Prostate gland (tissue), 2 donors: Measurements from ENCODE around the gene ENTREP1. TPM values are rescaled to one million over a fixed set of nuclear protein-coding genes. Genes with fewer than 3 reads are reported as not detected.

ENCODE experiments used
- DNase-seq: peaks from one replicate; pipeline ENCODE4 v3.0.0-alpha.2; 2019; ENCODE audit warnings: low spot score
- H3K27ac ChIP-seq, 2 donors: fragments of 200-600 bp; sonication (generic); 2 replicates each; pipeline ENCODE4 v1.5.1; 2017 to 2019
- H3K27me3 ChIP-seq: fragments of 200-600 bp; sonication (generic); replicated peaks from 2 replicates; pipeline ENCODE4 v1.5.1; 2019; ENCODE audit not compliant: insufficient read depth
- H3K36me3 ChIP-seq, 2 donors: fragments of 200-600 bp; sonication (generic); 1 replicate in 1 of 2; 2 replicates in 1 of 2; pipeline versions ENCODE4 v1.5.1 to v1.8.1; 2017 to 2019
- H3K4me1 ChIP-seq: fragments of 200-600 bp; sonication (generic); replicated peaks from 2 replicates; pipeline ENCODE4 v1.5.1; 2019
- H3K4me3 ChIP-seq, 2 donors: fragments of 200-600 bp; sonication (generic); 2 replicates each; pipeline ENCODE4 v1.5.1; 2017 to 2019
- H3K9me3 ChIP-seq: fragments of 200-600 bp; sonication (generic); 2 replicates; pipeline ENCODE4 v1.5.1; 2017
- CTCF ChIP-seq, 4 experiments: fragments of 200-600 bp in 2 of 4; fragments of 450-650 bp in 2 of 4; sonication (generic) in 2 of 4; IDR thresholded peaks; 1 replicate in 3 of 4; 2 replicates in 1 of 4; pipeline ENCODE4 v1.5.1; 2016 to 2019; ENCODE audit warnings: antibody characterized with exemption in 4 of 4, mild to moderate bottlenecking in 2 of 4, moderate library complexity in 2 of 4
- POLR2A ChIP-seq: fragments of 450-650 bp; IDR thresholded peaks from one replicate; pipeline ENCODE4 v1.6.1; 2016; ENCODE audit warnings: antibody characterized with exemption, mild to moderate bottlenecking
- POLR2AphosphoS5 ChIP-seq: sonication (generic); formaldehyde crosslinking; IDR thresholded peaks from one replicate; pipeline ENCODE4 v1.6.1; 2017; ENCODE audit warnings: antibody characterized with exemption
- WGBS: methylation state at CpG from one replicate; pipeline ENCODE4 v1.1.5; 2018; 5-methylcytosine and 5-hydroxymethylcytosine counted together
- intact Hi-C: fragments of 100-400 bp; cut with DNase I; formaldehyde crosslinking; loops from one replicate; pipeline ENCODE4 v1.14.2; 2022
- total RNA-seq, 2 donors: library from RNA; depleted of rRNA; stranded (reverse); fragments of >200 nt; gene quantifications; one replicate each; pipeline ENCODE4 v1.1.0, GENCODE V29; 2016

ENTREP1 gene
- total RNA-seq, 2 donors from 2014 or later: 10.2 to 32.8 TPM

DNA sequence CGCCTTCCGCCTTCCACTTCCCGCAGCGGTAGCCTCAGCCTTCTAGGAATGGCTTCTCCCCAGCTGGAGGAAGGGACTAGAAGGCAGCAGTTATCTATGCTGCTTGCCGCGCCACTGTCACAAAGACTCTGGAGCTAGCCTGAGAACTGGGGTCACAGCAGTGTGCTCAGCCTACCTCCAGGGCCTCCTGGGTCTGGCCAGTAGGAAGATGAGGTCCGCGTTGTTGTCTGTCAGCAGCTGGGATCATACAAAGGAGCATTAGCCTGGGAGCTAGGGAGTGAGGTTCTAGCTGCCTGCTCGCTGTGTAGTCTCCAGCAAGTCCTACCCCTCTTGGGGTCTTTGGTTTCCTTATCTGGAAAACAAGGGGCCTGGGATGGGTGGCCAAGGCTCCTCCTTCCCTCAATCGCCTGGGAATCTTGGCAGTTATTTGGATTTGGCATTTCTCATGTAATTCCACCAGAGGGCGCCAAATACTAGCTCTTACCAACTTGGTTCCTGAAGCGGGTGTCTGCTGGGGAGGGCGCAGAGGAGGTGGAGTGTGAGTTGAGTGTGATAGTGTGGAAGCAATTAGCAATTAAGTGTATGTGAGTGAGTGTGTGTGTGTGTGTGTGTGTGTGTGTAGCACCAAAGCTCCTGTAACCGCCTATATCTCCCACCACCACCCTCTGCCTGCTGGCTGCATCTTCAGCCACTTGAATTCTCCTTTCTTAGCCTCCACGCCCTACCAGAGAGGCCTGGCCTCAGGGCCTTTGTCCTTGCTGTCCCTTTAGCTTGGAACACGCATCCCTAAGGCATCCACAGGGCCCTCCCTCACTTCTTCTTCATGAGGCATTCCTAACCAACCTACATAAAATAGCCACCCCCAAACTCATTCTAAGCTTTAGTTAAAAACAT is 97.1 kb downstream of the ENTREP1 start:
- no peak overlapping the region for H3K4me3 ChIP-seq
- intact Hi-C loops: loop anchor here (5.0 to 10.0 kb wide), 4 partner anchors 125 to 503 kb away; partner anchors contain the start of gene APBA1
- no peak overlapping the region for H3K27ac ChIP-seq
- H3K4me1 ChIP-seq: no peaks in the 10 kb centered on the region
- 58% methylated on average over 16 of the region's 16 CpGs for WGBS
- no peaks in the 10 kb centered on the region for H3K9me3 ChIP-seq
- H3K36me3 ChIP-seq: no peaks in the 10 kb centered on the region
- peak; percentile 58 for DNase-seq
- no peaks in the 10 kb centered on the region for H3K27me3 ChIP-seq
- TF ChIP-seq POLR2A: no peak
- TF ChIP-seq POLR2AphosphoS5: peak; percentile 41
- TF ChIP-seq CTCF (IDR thresholded peaks at IDR 0.05): peak; percentile 78 to 91 (median 82)

GRCh38 chr9:69425136-69425801 is 100.3 kb downstream of the ENTREP1 start:
- intact Hi-C loops: loop anchor here (10.0 kb wide), 3 partner anchors 250 to 500 kb away; partner anchors contain the start of gene APBA1
- TF ChIP-seq POLR2AphosphoS5: no peak
- no peak for TF ChIP-seq CTCF (IDR thresholded peaks at IDR 0.05)
- TF ChIP-seq POLR2A: no peak
- no peaks in the 10 kb centered on the region for H3K27me3 ChIP-seq
- 91% methylated on average over 17 of the region's 17 CpGs for WGBS
- no peak for DNase-seq
- H3K36me3 ChIP-seq: no peaks in the 10 kb centered on the region
- no peaks in the 10 kb centered on the region for H3K4me1 ChIP-seq
- no peak overlapping the region for H3K4me3 ChIP-seq
- H3K9me3 ChIP-seq: no peaks in the 10 kb centered on the region
- no peak overlapping the region for H3K27ac ChIP-seq

DNA sequence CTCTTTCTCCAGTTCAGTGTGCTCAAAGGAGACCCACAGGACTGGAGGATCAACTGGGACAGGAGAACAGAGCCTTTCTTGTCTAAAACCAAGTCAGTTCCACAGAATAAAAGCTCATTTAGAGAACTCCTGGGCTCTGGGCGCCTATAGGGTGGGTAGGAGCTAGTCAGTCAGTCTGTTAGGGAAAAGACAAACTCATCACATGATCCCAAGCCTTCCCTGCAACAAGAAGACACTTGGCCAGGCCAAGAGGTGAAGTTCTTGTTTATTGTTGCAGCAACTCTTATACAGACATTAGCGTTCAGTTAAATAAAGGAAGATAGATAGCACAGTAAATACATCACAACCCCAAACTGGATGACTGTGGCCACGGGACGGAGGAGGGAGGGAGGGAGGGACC is 102.3 kb downstream of the ENTREP1 start:
- no peaks in the 10 kb centered on the region for H3K4me1 ChIP-seq
- DNase-seq: no peak
- no peaks in the 10 kb centered on the region for H3K36me3 ChIP-seq
- no peaks in the 10 kb centered on the region for H3K27me3 ChIP-seq
- no peaks in the 10 kb centered on the region for H3K9me3 ChIP-seq
- no peak overlapping the region for H3K4me3 ChIP-seq
- 79% methylated on average over 4 of the region's 4 CpGs for WGBS
- no peak for TF ChIP-seq CTCF (IDR thresholded peaks at IDR 0.05)
- no peak for TF ChIP-seq POLR2A
- TF ChIP-seq POLR2AphosphoS5: no peak
- H3K27ac ChIP-seq: no peak overlapping the region
- intact Hi-C loops: loop anchor here (10.0 kb wide), 3 partner anchors 248 to 498 kb away; partner anchors contain the start of gene APBA1

- 93% methylated on average over 15 of the region's 15 CpGs for WGBS
- H3K27ac ChIP-seq: no peak overlapping the region
- no peaks in the 10 kb centered on the region for H3K4me1 ChIP-seq
- intact Hi-C loops: loop anchor here (10.0 kb wide), 3 partner anchors 247 to 497 kb away; partner anchors contain the start of gene APBA1
- no peaks in the 10 kb centered on the region for H3K36me3 ChIP-seq
- no peak for DNase-seq
- H3K27me3 ChIP-seq: no peaks in the 10 kb centered on the region
- H3K4me3 ChIP-seq: no peak overlapping the region
- TF ChIP-seq POLR2AphosphoS5: no peak
- no peak for TF ChIP-seq CTCF (IDR thresholded peaks at IDR 0.05)
- no peak for TF ChIP-seq POLR2A
- no peaks in the 10 kb centered on the region for H3K9me3 ChIP-seq
Observed at GRCh38 chr9:69428017-69428785, 103.2 kb downstream of the ENTREP1 start.
